Measurements from ENCODE around the gene SPAM1.

The SPAM1 gene

DNA sequence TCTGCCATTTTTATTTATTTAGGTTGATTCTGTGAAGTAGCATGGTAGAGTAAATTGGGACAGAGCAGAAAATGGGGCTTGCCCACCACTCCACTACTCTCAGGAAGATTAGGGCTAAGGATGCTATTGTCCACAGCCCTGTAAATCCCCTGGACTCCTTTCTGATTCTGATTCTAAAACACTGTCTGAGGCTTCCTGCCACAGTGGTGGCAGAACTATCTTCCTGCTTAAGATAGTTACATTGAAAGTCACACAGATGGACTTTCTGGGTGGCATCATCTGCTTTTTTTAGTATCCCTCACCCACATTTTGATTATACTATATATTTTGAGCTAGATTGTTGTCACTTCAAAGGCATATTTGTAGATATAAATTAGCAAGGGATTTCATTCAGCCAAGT, 50.0 kb downstream of the SPAM1 start:
- no peak for TF ChIP-seq FOXP2 (optimal IDR thresholded peaks at IDR 0.05; ENCODE audit: borderline replicate concordance, extremely low read depth, extremely low read length, insufficient read depth)
- TF ChIP-seq TAF1 (IDR thresholded peaks at IDR 0.05; ENCODE audit: borderline replicate concordance, insufficient read depth, low read length): no peak
- TF ChIP-seq SIN3A (IDR thresholded peaks at IDR 0.05; ENCODE audit: borderline replicate concordance, insufficient read depth, low read length): no peak
- TF ChIP-seq, protein P1, sequence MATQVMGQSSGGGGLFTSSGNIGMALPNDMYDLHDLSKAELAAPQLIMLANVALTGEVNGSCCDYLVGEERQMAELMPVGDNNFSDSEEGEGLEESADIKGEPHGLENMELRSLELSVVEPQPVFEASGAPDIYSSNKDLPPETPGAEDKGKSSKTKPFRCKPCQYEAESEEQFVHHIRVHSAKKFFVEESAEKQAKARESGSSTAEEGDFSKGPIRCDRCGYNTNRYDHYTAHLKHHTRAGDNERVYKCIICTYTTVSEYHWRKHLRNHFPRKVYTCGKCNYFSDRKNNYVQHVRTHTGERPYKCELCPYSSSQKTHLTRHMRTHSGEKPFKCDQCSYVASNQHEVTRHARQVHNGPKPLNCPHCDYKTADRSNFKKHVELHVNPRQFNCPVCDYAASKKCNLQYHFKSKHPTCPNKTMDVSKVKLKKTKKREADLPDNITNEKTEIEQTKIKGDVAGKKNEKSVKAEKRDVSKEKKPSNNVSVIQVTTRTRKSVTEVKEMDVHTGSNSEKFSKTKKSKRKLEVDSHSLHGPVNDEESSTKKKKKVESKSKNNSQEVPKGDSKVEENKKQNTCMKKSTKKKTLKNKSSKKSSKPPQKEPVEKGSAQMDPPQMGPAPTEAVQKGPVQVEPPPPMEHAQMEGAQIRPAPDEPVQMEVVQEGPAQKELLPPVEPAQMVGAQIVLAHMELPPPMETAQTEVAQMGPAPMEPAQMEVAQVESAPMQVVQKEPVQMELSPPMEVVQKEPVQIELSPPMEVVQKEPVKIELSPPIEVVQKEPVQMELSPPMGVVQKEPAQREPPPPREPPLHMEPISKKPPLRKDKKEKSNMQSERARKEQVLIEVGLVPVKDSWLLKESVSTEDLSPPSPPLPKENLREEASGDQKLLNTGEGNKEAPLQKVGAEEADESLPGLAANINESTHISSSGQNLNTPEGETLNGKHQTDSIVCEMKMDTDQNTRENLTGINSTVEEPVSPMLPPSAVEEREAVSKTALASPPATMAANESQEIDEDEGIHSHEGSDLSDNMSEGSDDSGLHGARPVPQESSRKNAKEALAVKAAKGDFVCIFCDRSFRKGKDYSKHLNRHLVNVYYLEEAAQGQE (IDR thresholded peaks at IDR 0.05; ENCODE audit: insufficient read depth in 1 of 2, low read depth in 2 of 2, low read length in 2 of 2): no peak
- no peak for TF ChIP-seq POLR2AphosphoS5 (IDR thresholded peaks at IDR 0.05; ENCODE audit: low read depth, low read length)

DNA sequence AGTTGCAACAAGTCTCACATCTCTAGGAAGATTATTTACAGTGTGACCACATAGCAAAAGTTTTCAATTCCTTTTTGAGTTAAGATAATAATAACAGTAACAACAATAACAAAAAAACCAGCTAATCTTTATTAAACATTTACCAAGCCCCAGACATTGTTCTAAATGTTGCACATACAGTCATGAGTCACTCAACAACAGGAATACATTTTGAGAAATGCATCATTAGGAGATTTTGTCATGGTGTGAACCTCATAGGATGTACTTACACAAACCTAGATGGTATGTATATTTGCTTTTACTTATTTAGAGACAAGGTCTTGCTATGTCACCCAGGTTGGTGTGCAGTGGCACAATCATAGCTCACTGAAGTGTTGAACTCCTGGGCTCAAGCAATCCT, 52.0 kb downstream of the SPAM1 start:
- TF ChIP-seq FOXP2 (optimal IDR thresholded peaks at IDR 0.05; ENCODE audit: borderline replicate concordance, extremely low read depth, extremely low read length, insufficient read depth) (no peak), TAF1 (IDR thresholded peaks at IDR 0.05; ENCODE audit: borderline replicate concordance, insufficient read depth, low read length) (no peak), SIN3A (IDR thresholded peaks at IDR 0.05; ENCODE audit: borderline replicate concordance, insufficient read depth, low read length) (no peak), POLR2AphosphoS5 (IDR thresholded peaks at IDR 0.05; ENCODE audit: low read depth, low read length) (no peak)
- TF ChIP-seq, protein P1 (IDR thresholded peaks at IDR 0.05; ENCODE audit: insufficient read depth in 1 of 2, low read depth in 2 of 2, low read length in 2 of 2): no peak

DNA sequence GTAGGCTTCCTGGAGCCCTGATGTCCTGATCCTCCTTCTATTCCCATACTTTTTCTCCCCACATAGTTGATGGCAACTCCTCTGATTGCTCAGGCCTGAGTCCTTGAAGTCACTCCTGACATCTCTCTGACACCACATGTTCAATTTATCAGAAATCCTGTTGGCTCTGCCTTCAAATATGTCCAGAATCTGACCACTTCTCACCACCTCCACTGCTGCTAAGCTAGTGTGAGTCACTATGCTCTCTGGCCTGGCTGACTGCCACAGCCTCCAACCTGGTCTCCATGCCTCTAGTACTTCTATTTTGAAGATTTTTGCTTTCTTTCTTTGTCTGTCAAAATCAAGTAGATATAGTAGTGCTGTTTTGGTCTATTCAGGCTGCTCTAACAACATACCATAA, 54.8 kb downstream of the SPAM1 start:
- TF ChIP-seq POLR2AphosphoS5 (IDR thresholded peaks at IDR 0.05; ENCODE audit: low read depth, low read length) (no peak), FOXP2 (optimal IDR thresholded peaks at IDR 0.05; ENCODE audit: borderline replicate concordance, extremely low read depth, extremely low read length, insufficient read depth) (no peak), TAF1 (IDR thresholded peaks at IDR 0.05; ENCODE audit: borderline replicate concordance, insufficient read depth, low read length) (no peak), SIN3A (IDR thresholded peaks at IDR 0.05; ENCODE audit: borderline replicate concordance, insufficient read depth, low read length) (no peak)
- TF ChIP-seq, protein P1 (IDR thresholded peaks at IDR 0.05; ENCODE audit: insufficient read depth in 1 of 2, low read depth in 2 of 2, low read length in 2 of 2): no peak

DNA sequence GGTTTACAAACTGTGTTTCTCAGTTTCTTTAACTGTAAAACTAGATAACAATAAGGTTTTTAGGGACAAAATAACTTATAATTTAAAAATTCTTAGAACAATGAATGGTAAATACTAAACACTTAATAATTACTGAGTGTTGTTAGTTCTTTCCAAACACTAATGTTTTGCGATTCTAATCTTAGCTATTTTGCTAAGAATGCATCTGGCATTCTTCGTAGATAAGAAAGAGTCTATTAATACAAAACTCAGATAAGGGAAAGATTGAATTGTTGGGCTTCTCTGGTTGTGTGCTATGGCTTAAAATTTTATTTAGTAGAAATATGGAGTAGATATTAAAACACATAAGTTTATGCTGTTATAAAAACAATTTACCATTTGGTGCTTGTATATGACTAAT, 62.4 kb downstream of the SPAM1 start:
- TF ChIP-seq POLR2AphosphoS5 (IDR thresholded peaks at IDR 0.05; ENCODE audit: low read depth, low read length) (no peak), TAF1 (IDR thresholded peaks at IDR 0.05; ENCODE audit: borderline replicate concordance, insufficient read depth, low read length) (no peak), SIN3A (IDR thresholded peaks at IDR 0.05; ENCODE audit: borderline replicate concordance, insufficient read depth, low read length) (no peak), FOXP2 (optimal IDR thresholded peaks at IDR 0.05; ENCODE audit: borderline replicate concordance, extremely low read depth, extremely low read length, insufficient read depth) (no peak)
- TF ChIP-seq, protein P1 (IDR thresholded peaks at IDR 0.05; ENCODE audit: insufficient read depth in 1 of 2, low read depth in 2 of 2, low read length in 2 of 2): no peak
